ENCODE measurements around the gene EBF3. TPM values are rescaled to one million over a fixed set of nuclear protein-coding genes. Genes with fewer than 3 reads are reported as not detected.

Gene EBF3
- total RNA-seq, 1 experiment from 2014 or later = 0.22 TPM

GRCh38 chr10:129977794-129978193, 13.7 kb upstream of the EBF3 start:
- H4K91ac ChIP-seq (ENCODE audit: insufficient read length, low read depth, low read length) = no peak overlapping the region
- no peak overlapping the region for H2BK20ac ChIP-seq (ENCODE audit: low read depth, low read length, poor library complexity, severe bottlenecking)
- H3K4me1 ChIP-seq (ENCODE audit: insufficient read depth, low read length) = no peaks in the 10 kb centered on the region
- H3K14ac ChIP-seq (ENCODE audit: insufficient read depth, low read length) = no peak overlapping the region
- peaks cover 78% of the 10 kb centered on the region for H3K27me3 Mint-ChIP-seq (ENCODE audit: low read depth)
- H3T11ph ChIP-seq (ENCODE audit: low read length) = no peak overlapping the region
- H4K8ac ChIP-seq (replicated peaks; ENCODE audit: insufficient read length, low read depth, low read length) = no peak overlapping the region
- H2BK15ac ChIP-seq (ENCODE audit: low read depth, low read length) = no peak overlapping the region
- H3K4me3 Mint-ChIP-seq = no peak overlapping the region
- no CpG with 5 or more reads among the region's 10 CpGs for WGBS (ENCODE audit: extremely low coverage, insufficient read length, low lambda C conversion rate)
- no peak overlapping the region for H2BK5ac ChIP-seq (ENCODE audit: insufficient read length, low read length)
- no peak overlapping the region for H2BK120ac ChIP-seq (ENCODE audit: low read depth, low read length, poor library complexity, severe bottlenecking)
- no peak for DNase-seq
- no peak overlapping the region for H3K27ac ChIP-seq (ENCODE audit: insufficient read length, low read depth, low read length)
- H3K4ac ChIP-seq (ENCODE audit: low read depth, low read length) = no peak overlapping the region
- no peak overlapping the region for H2BK12ac ChIP-seq (ENCODE audit: insufficient read length, low read depth, low read length)
- H2AK5ac ChIP-seq (ENCODE audit: insufficient read length, low read length) = no peak overlapping the region
- no peaks in the 10 kb centered on the region; a peak in 1 of 7 replicates for H3K36me3 Mint-ChIP-seq (ENCODE audit: insufficient read depth in 1 of 3, low read depth in 3 of 3)
- H3K4me1 Mint-ChIP-seq = peaks cover 5 to 7% of the 10 kb centered on the region in 2 experiments; a peak in 3 of 4 replicates
- H3K56ac ChIP-seq (ENCODE audit: insufficient read length, low read depth, low read length) = no peak overlapping the region
- no peak overlapping the region for H3K27ac Mint-ChIP-seq
- H3K79me2 ChIP-seq (ENCODE audit: insufficient read depth, low read length) = no peaks in the 10 kb centered on the region
- no peak overlapping the region for H3K18ac ChIP-seq (ENCODE audit: insufficient read length, low read depth, low read length)
- TF ChIP-seq, protein P1, sequence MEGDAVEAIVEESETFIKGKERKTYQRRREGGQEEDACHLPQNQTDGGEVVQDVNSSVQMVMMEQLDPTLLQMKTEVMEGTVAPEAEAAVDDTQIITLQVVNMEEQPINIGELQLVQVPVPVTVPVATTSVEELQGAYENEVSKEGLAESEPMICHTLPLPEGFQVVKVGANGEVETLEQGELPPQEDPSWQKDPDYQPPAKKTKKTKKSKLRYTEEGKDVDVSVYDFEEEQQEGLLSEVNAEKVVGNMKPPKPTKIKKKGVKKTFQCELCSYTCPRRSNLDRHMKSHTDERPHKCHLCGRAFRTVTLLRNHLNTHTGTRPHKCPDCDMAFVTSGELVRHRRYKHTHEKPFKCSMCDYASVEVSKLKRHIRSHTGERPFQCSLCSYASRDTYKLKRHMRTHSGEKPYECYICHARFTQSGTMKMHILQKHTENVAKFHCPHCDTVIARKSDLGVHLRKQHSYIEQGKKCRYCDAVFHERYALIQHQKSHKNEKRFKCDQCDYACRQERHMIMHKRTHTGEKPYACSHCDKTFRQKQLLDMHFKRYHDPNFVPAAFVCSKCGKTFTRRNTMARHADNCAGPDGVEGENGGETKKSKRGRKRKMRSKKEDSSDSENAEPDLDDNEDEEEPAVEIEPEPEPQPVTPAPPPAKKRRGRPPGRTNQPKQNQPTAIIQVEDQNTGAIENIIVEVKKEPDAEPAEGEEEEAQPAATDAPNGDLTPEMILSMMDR (conservative IDR thresholded peaks at IDR 0.05) = no peak
- no peak overlapping the region for H3K9ac ChIP-seq (ENCODE audit: extremely low read depth, insufficient read length, low read length)
- no peak overlapping the region for H3K23ac ChIP-seq (ENCODE audit: insufficient read length, low read depth, low read length)
- peaks cover 6 to 7% of the 10 kb centered on the region in 2 experiments for H3K9me3 Mint-ChIP-seq
- H3K9me3 ChIP-seq (ENCODE audit: control insufficient read depth, low read depth, low read length) = no peaks in the 10 kb centered on the region
- H3K23me2 ChIP-seq (ENCODE audit: insufficient read length, low read depth, low read length, poor library complexity, severe bottlenecking) = no peaks in the 10 kb centered on the region
- no peaks in the 10 kb centered on the region for H4K20me1 ChIP-seq (ENCODE audit: control insufficient read depth, insufficient read depth, insufficient read length)
- H4K5ac ChIP-seq (ENCODE audit: insufficient read length, low read depth, low read length) = no peak overlapping the region
- no peak overlapping the region for H3K4me2 ChIP-seq (ENCODE audit: insufficient read depth, insufficient read length, low read length)
- no peak overlapping the region for H2AFZ ChIP-seq (ENCODE audit: low read length)
- H3K27me3 ChIP-seq (ENCODE audit: insufficient read depth, low read length) = peaks cover 13% of the 10 kb centered on the region
- no peaks in the 10 kb centered on the region for H3K79me1 ChIP-seq (ENCODE audit: insufficient read depth, low read depth, low read length, poor library complexity, severe bottlenecking)
